Body of pancreas (tissue), 4 donors: ENCODE data around the gene FBXL17.

Source experiments
- POLR2A ChIP-seq, 3 donors: fragments of 450-650 bp; IDR thresholded peaks; one replicate each; pipeline ENCODE4 v1.6.1; 2016; ENCODE audit warnings: antibody characterized with exemption in 3 of 3, mild to moderate bottlenecking in 2 of 3
- TF ChIP-seq, protein P1 (sequence below), 7 experiments: fragments of 450-650 bp in 4 of 7; fragments of 200-600 bp in 3 of 7; sonication (generic) in 3 of 7; IDR thresholded peaks; one replicate each; pipeline ENCODE4 v1.5.1; 2016 to 2019; ENCODE audit warnings: antibody characterized with exemption in 7 of 7

DNA sequence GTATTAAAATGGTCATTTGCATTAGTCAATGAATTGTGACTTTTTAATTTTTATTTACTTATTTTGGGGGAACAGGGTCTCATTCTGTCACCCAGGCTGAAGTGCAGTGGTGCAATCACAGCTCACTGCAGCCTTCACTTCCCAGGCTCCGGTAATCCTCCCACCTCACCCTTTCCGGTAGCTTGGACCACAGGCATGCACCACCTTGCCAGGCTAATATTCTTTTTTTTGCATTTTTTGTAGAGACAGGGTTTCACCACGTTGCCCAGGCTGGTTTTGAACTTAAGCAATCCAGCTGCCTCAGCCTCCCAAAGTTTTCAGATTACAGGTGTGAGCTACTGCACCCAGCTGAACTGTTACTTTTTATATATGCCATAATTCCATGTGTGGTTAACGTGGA lies 143.4 kb downstream of the FBXL17 start:
- TF ChIP-seq, protein P1, sequence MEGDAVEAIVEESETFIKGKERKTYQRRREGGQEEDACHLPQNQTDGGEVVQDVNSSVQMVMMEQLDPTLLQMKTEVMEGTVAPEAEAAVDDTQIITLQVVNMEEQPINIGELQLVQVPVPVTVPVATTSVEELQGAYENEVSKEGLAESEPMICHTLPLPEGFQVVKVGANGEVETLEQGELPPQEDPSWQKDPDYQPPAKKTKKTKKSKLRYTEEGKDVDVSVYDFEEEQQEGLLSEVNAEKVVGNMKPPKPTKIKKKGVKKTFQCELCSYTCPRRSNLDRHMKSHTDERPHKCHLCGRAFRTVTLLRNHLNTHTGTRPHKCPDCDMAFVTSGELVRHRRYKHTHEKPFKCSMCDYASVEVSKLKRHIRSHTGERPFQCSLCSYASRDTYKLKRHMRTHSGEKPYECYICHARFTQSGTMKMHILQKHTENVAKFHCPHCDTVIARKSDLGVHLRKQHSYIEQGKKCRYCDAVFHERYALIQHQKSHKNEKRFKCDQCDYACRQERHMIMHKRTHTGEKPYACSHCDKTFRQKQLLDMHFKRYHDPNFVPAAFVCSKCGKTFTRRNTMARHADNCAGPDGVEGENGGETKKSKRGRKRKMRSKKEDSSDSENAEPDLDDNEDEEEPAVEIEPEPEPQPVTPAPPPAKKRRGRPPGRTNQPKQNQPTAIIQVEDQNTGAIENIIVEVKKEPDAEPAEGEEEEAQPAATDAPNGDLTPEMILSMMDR (IDR thresholded peaks at IDR 0.05) = no peak
- no peak for TF ChIP-seq POLR2A (IDR thresholded peaks at IDR 0.05)
